Measurements from ENCODE around the gene ZNF536. TPM values are rescaled to one million over a fixed set of nuclear protein-coding genes. Genes with fewer than 3 reads are reported as not detected.

The ZNF536 gene
- total and polyA plus RNA-seq, 2 donors: 4.9 to 34.4 TPM

GRCh38 chr19:30579419-30579818 is 207.2 kb downstream of the ZNF536 start:
- DNase-seq (ENCODE audit: extremely low spot score): no peak
- Histone ChIP-seq H3K4me3 (ENCODE audit: low read depth, low read length) (no peak overlapping the region), H3K36me3 (ENCODE audit: insufficient read depth) (no peaks in the 10 kb centered on the region), H3K27ac (ENCODE audit: low read depth) (no peak overlapping the region), H3K4me1 (ENCODE audit: insufficient read depth) (no peaks in the 10 kb centered on the region)
- 91% methylated on average over 3 of the region's 3 CpGs for WGBS

DNA sequence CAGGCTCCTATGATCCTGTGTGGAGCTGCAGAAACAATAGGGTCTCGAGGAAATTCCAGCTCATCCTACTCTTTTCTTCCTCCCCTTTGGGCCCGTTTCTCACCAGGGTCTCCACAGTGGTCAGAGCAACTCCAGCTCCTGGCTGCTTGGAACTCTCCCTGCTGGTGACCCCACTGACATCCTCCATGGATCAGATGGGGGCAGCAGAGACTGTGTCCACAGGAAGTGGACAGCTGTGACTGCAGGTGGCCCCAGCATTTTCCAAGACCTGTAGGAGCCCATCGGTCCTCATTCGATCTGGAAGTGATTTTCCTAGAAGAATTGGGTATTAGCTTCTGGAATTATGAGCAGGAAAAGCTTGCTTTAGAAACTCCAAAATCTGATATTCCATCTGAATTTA is 208.5 kb downstream of the ZNF536 start:
- 84% methylated on average over 4 of the region's 4 CpGs for WGBS
- DNase-seq (ENCODE audit: extremely low spot score): no peak
- Histone ChIP-seq H3K27ac (ENCODE audit: low read depth) (no peak overlapping the region), H3K36me3 (ENCODE audit: insufficient read depth) (no peaks in the 10 kb centered on the region), H3K4me3 (ENCODE audit: low read depth, low read length) (no peak overlapping the region), H3K4me1 (ENCODE audit: insufficient read depth) (no peaks in the 10 kb centered on the region)

DNA sequence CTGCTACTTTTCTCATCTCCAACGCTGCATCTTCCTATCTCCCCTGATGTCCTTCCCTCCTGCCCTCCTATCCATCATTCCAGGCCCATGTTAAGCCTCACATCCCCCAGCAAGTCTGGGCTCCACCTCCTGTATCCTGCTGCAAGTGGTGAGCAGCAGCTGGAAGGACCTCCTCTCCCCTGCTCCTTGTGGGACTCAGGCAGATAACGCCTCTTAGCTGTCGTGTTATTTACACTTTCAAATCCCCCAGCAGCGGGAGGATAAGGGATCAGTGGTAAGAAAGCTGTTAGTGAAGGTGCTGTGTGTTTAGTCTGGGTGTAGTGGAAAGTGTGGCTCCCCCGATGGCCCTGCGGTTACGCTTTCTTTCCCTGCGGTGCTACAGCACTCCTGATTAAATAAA is 211.9 kb downstream of the ZNF536 start:
- Histone ChIP-seq H3K4me1 (ENCODE audit: insufficient read depth) (no peaks in the 10 kb centered on the region), H3K4me3 (ENCODE audit: low read depth, low read length) (no peak overlapping the region), H3K27ac (ENCODE audit: low read depth) (no peak overlapping the region), H3K36me3 (ENCODE audit: insufficient read depth) (no peaks in the 10 kb centered on the region)
- DNase-seq (ENCODE audit: extremely low spot score): no peak
- 35% methylated on average over 8 of the region's 8 CpGs for WGBS

DNA sequence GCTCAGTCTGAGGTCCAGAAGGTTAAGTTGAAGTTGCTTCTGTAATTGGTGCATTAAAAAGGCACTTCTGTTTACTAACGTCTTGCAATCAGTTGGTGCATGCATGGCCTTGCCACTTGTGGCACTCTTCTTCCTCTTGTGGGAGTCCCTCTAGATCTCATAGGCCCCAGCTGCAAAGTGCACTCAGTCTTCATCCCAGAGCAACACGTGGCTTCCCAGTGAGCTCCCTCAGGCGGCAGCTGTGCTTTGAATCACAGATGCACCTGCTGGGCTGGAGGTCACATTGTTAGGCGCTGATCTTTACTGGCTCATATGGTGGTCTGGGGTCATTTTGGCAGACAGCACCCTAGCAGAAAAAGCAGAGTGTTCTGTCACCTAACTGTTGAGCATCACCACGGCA is 215.7 kb downstream of the ZNF536 start:
- 76% methylated on average over 5 of the region's 5 CpGs for WGBS
- DNase-seq (ENCODE audit: extremely low spot score): no peak
- H3K4me3 ChIP-seq (ENCODE audit: low read depth, low read length): no peak overlapping the region
- no peaks in the 10 kb centered on the region for H3K4me1 ChIP-seq (ENCODE audit: insufficient read depth)
- no peak overlapping the region for H3K27ac ChIP-seq (ENCODE audit: low read depth)
- no peaks in the 10 kb centered on the region for H3K36me3 ChIP-seq (ENCODE audit: insufficient read depth)

DNA sequence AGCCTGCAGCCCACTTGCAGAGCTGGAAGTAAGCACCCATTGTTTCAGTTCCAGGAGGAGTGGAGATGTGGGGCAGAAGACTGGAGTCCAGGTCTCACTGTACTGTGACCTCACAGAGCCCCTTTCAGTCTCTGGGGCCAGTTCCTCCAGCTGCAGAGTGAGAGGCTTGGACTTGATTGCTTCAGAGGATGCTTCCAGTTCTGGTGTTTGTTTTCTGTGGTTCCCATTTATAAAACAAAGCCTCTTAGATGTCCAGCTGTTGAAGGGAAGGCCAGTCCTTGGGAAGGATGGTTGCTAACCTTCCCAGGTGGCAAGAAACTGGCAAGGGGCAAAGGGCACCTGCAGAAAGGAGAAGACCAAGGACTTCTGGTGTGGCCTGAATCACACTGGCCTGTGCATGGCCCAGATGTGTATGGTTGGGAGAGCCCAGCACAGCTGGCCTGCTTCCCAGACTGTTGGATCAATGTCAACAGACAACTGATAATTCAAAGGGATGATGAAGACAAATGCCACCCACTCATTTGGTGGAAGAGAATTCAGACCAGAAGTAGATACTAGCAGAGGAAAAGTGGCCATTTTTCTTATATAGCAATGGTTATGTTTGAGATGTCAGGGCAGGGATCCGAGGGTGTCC is 218.5 kb downstream of the ZNF536 start:
- H3K36me3 ChIP-seq (ENCODE audit: insufficient read depth): no peaks in the 10 kb centered on the region
- 81% methylated on average over 1 of the region's 1 CpG for WGBS
- H3K27ac ChIP-seq (ENCODE audit: low read depth): no peak overlapping the region
- H3K4me1 ChIP-seq (ENCODE audit: insufficient read depth): no peaks in the 10 kb centered on the region
- DNase-seq (ENCODE audit: extremely low spot score): no peak
- no peak overlapping the region for H3K4me3 ChIP-seq (ENCODE audit: low read depth, low read length)

DNA sequence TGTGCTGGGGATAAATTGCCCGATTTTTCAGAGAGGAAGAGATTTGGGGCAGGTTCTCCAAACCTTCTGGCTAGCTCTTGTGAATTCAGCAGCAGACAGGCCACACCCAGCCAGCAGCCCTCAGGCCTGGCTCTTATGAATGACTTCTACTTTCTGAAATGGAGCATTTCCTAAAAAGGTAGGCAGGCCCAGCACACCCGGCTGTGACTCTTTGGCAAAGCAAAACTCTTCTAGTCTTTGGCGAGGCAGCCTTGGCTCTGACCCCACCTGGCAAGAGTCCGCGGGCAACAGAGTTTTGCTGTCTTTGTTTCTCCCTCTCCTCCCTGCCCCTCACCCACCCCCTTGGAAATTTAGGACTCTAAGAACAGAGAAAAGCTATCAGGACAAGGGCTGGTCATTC is 221.2 kb downstream of the ZNF536 start:
- Histone ChIP-seq H3K4me3 (ENCODE audit: low read depth, low read length) (no peak overlapping the region), H3K4me1 (ENCODE audit: insufficient read depth) (no peaks in the 10 kb centered on the region), H3K27ac (ENCODE audit: low read depth) (no peak overlapping the region), H3K36me3 (ENCODE audit: insufficient read depth) (no peaks in the 10 kb centered on the region)
- DNase-seq (ENCODE audit: extremely low spot score): no peak
- 41% methylated on average over 5 of the region's 5 CpGs for WGBS

DNA sequence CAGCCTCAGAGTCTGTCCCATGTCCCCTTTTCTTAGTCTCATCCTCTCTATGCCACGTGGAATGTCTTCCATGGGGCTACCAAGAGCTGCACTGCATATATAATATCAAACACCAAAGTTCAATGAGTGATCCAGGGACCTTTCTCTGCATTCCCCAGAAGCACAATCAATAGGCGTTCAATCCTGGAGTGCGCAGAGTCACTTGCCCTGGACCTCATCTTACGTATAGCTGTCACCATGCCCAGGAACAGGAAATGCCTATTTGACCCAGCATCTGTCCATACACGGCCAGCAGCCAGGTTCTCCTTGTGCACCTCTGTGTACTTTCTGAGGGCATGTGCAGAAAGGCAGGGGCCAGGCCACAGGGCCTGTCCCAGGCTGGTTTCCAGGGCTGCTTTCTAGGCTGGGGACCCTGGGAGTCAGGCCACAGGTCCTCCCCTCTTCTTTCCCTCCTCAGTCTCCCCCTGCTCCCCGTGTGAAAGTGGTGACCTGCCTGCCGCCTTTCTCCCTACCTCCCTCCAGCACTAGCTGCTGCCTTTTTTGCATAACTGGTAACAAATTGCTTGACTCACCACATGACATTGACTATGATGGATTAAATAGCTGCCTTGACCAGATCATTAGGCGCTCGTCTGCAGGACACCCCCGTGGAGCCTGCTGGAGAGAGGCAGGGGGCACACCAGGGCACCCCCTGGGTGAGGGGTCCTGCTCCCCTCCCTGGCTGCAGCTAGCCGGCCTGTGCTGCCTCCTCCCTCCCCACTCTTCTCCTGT is 222.0 kb downstream of the ZNF536 start:
- H3K27ac ChIP-seq (ENCODE audit: low read depth): no peak overlapping the region

DNA sequence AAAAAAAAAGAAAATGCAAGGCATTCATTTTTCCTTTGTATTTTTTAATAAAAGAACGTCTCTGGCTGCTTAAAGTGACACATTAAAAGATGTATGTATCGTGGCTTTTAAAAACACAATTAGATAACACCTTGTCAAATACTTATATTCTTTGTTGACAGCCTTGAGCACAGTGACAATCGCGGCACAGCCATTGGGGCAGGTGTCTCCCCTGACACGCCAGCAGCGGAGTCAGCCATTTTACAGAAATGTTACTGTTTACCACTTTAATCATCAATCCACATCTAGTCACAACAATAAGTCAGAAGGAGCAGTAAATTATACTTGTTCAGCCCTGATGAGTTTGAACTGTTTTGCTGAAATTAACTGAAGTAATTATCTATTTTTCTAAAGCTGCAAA is 224.1 kb downstream of the ZNF536 start:
- Histone ChIP-seq H3K4me1 (ENCODE audit: insufficient read depth) (no peaks in the 10 kb centered on the region), H3K27ac (ENCODE audit: low read depth) (no peak overlapping the region), H3K4me3 (ENCODE audit: low read depth, low read length) (no peak overlapping the region), H3K36me3 (ENCODE audit: insufficient read depth) (no peaks in the 10 kb centered on the region)
- no peak for DNase-seq (ENCODE audit: extremely low spot score)
- WGBS: 78% methylated on average over 6 of the region's 6 CpGs

More for the DNA sequence above, 222.0 kb downstream of the ZNF536 start:
- DNase-seq (ENCODE audit: extremely low spot score): no peak
- H3K4me1 ChIP-seq (ENCODE audit: insufficient read depth): no peaks in the 10 kb centered on the region
- H3K4me3 ChIP-seq (ENCODE audit: low read depth, low read length): no peak overlapping the region
- WGBS: 70% methylated on average over 11 of the region's 11 CpGs
- H3K36me3 ChIP-seq (ENCODE audit: insufficient read depth): no peaks in the 10 kb centered on the region

- DNase-seq (ENCODE audit: extremely low spot score): no peak
- Histone ChIP-seq H3K36me3 (ENCODE audit: insufficient read depth) (no peaks in the 10 kb centered on the region), H3K4me3 (ENCODE audit: low read depth, low read length) (no peak overlapping the region), H3K4me1 (ENCODE audit: insufficient read depth) (no peaks in the 10 kb centered on the region), H3K27ac (ENCODE audit: low read depth) (no peak overlapping the region)
- WGBS: 64% methylated on average over 9 of the region's 9 CpGs
These were observed 224.7 kb downstream of the ZNF536 start for GRCh38 chr19:30596813-30597399.

GRCh38 chr19:30598688-30599087 is 226.5 kb downstream of the ZNF536 start:
- H3K4me3 ChIP-seq (ENCODE audit: low read depth, low read length): no peak overlapping the region
- DNase-seq (ENCODE audit: extremely low spot score): no peak

DNA sequence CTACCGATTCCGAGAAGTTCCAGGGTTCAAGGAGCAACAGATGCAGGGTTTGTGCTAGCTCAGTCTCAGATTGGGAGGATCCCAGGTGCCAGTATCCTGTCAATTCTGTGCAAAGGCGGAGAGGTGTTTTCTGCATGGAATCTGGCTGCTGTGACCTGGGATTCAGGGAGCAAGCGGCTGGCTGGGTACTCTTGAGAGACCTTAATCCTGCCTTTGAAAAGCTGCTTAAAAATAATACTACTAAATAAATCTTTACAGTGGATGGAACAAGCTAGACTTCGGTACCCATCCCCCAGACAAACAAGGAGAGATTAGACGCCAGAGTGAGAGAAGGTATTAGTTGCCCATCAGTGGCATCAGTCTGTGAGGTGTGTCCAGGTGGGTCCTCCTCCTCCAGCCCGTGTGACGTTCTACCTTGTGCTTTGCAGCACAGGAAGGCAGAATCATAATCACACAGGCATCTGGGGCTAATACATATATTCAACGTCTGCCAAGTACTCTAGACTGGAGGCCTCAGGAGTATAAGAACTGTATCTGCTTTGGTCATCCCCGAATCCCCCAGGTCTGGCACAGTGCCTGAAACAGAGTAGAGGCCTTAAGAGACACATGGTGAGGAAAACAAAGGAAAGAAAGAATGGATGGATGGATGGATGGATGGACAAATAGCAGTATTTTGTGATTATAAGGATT is 230.6 kb downstream of the ZNF536 start:
- no peak for DNase-seq (ENCODE audit: extremely low spot score)
- H3K27ac ChIP-seq (ENCODE audit: low read depth): no peak overlapping the region
- H3K4me3 ChIP-seq (ENCODE audit: low read depth, low read length): no peak overlapping the region
- WGBS: 65% methylated on average over 10 of the region's 10 CpGs
- no peaks in the 10 kb centered on the region for H3K4me1 ChIP-seq (ENCODE audit: insufficient read depth)
- no peaks in the 10 kb centered on the region for H3K36me3 ChIP-seq (ENCODE audit: insufficient read depth)

More at GRCh38 chr19:30598688-30599087, 226.5 kb downstream of the ZNF536 start:
- H3K4me1 ChIP-seq (ENCODE audit: insufficient read depth): no peaks in the 10 kb centered on the region
- no peaks in the 10 kb centered on the region for H3K36me3 ChIP-seq (ENCODE audit: insufficient read depth)
- H3K27ac ChIP-seq (ENCODE audit: low read depth): no peak overlapping the region

DNA sequence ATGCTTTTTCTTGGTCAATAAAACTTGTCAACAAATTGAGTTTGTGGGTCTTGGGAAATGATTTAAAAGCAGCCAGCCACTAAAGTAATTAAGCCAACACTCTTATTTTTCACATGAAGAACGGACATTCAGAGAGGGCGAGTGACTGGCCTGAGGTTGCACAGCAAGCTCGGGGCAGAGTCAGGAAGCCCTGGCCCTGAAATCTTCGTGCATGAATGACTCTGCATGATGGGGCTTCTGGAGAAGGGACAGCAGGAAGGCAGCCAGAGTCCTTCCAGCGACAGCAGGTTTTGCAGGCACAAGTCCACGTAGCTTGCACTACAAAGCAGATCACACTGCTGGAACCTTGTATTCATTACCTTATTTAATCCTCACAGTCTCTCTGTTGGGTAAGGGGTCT is 232.5 kb downstream of the ZNF536 start:
- Histone ChIP-seq H3K36me3 (ENCODE audit: insufficient read depth) (no peaks in the 10 kb centered on the region), H3K4me1 (ENCODE audit: insufficient read depth) (no peaks in the 10 kb centered on the region), H3K27ac (ENCODE audit: low read depth) (no peak overlapping the region), H3K4me3 (ENCODE audit: low read depth, low read length) (no peak overlapping the region)
- DNase-seq (ENCODE audit: extremely low spot score): no peak
- WGBS: 81% methylated on average over 6 of the region's 6 CpGs

- H3K4me1 ChIP-seq (ENCODE audit: insufficient read depth): no peaks in the 10 kb centered on the region
- H3K36me3 ChIP-seq (ENCODE audit: insufficient read depth): no peaks in the 10 kb centered on the region
- H3K27ac ChIP-seq (ENCODE audit: low read depth): no peak overlapping the region
- H3K4me3 ChIP-seq (ENCODE audit: low read depth, low read length): no peak overlapping the region
- WGBS: 89% methylated on average over 3 of the region's 3 CpGs
- DNase-seq (ENCODE audit: extremely low spot score): no peak
These were observed 233.1 kb downstream of the ZNF536 start for GRCh38 chr19:30605333-30605732.

All from urinary bladder (tissue), 4 donors.